ENCODE data around the gene CEP164.

- no peak for TF ChIP-seq GATA3 (IDR thresholded peaks at IDR 0.05; ENCODE audit: low read depth, low read length)
- no peak for TF ChIP-seq GATA2 (IDR thresholded peaks at IDR 0.05; ENCODE audit: low read depth, low read length)
These were observed 81.9 kb downstream of the CEP164 start for GRCh38 chr11:117409511-117409910.

Data from SH-SY5Y (cell line).